ENCODE measurements around the gene HAS3. TPM values are rescaled to one million over a fixed set of nuclear protein-coding genes. Genes with fewer than 3 reads are reported as not detected.

HAS3 gene
- total and polyA plus RNA-seq, 2 donors (not counting 3 experiments of a cell fraction or from before 2014, with no cell fraction given) = 1.5 to 1.8 TPM

DNA sequence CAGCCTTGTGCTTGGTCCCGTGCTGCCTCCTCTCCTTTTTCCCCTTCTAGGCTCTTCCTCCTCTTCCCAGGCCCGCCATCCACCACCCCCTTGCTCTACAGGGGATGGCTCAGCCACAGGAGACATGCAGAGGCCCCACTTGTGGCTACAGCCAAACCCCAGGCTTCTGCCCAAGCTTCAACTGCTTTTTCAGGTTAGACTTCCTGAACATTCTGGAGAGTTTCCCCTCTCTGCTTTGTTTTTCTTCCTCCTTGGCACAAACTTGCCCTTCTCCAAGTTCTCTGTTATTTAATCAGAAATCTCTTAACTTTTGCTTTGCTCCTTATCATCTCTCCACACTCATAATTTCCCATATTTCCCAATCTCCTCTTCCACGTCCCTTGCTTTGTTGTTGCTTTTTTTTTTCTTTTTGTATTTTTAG lies 18.3 kb upstream of the HAS3 start:
- Histone ChIP-seq H3K79me2 (ENCODE audit: control insufficient read depth, insufficient read depth, low read length) (no peaks in the 10 kb centered on the region), H3K27ac (ENCODE audit: insufficient read depth, low read depth, low read length) (no peak overlapping the region), H3K4me2 (ENCODE audit: insufficient read depth, low read length) (no peak overlapping the region), H3K27me3 (ENCODE audit: control insufficient read depth in 2 of 2, insufficient read depth in 2 of 2, low read length in 2 of 2) (no peaks in the 10 kb centered on the region), H2AFZ (ENCODE audit: low read depth, low read length) (peak overlapping the region; percentile 6), H3K4me3 (replicated peaks in 1 of 3; ENCODE audit: insufficient read depth in 1 of 3, low read depth in 1 of 3, low read length in 3 of 3) (no peak overlapping the region), H3K9ac (replicated peaks; ENCODE audit: extremely low read depth, insufficient read depth, low read length) (no peak overlapping the region), H3K4me1 (ENCODE audit: control insufficient read depth, extremely low read depth, insufficient read depth, low read length) (peaks cover 5% of the 10 kb centered on the region), H3K36me3 (ENCODE audit: control insufficient read depth in 2 of 2, extremely low read depth in 1 of 2, insufficient read depth in 2 of 2, low read length in 2 of 2) (no peaks in the 10 kb centered on the region), H3K9me3 (replicated peaks; ENCODE audit: control insufficient read depth, insufficient read depth, low read length) (no peaks in the 10 kb centered on the region), H4K20me1 (replicated peaks; ENCODE audit: control insufficient read depth, extremely low read depth, insufficient read depth, low read length) (no peaks in the 10 kb centered on the region), H3K9me1 (replicated peaks; ENCODE audit: control insufficient read depth, extremely low read depth, insufficient read depth, low read length) (no peaks in the 10 kb centered on the region)
- TF ChIP-seq POLR2A (IDR thresholded peaks at IDR 0.05; ENCODE audit: low read depth, low read length) (no peak), POLR2AphosphoS5 (IDR thresholded peaks at IDR 0.05; ENCODE audit: insufficient read depth, low read depth, low read length) (no peak), JUN (IDR thresholded peaks at IDR 0.05; ENCODE audit: borderline replicate concordance, insufficient read depth, insufficient read length, low read depth) (no peak), FOS (IDR thresholded peaks at IDR 0.05; ENCODE audit: borderline replicate concordance, insufficient read depth, low read length) (no peak), GATA2 (IDR thresholded peaks at IDR 0.05; ENCODE audit: insufficient read depth, insufficient read length, low read depth, low read length) (no peak), MYC (IDR thresholded peaks at IDR 0.05; ENCODE audit: low read depth, low read length) (no peak), EZH2 (IDR thresholded peaks at IDR 0.05; ENCODE audit: borderline replicate concordance, low read depth, low read length, severe bottlenecking) (no peak)
- TF ChIP-seq, protein P1, sequence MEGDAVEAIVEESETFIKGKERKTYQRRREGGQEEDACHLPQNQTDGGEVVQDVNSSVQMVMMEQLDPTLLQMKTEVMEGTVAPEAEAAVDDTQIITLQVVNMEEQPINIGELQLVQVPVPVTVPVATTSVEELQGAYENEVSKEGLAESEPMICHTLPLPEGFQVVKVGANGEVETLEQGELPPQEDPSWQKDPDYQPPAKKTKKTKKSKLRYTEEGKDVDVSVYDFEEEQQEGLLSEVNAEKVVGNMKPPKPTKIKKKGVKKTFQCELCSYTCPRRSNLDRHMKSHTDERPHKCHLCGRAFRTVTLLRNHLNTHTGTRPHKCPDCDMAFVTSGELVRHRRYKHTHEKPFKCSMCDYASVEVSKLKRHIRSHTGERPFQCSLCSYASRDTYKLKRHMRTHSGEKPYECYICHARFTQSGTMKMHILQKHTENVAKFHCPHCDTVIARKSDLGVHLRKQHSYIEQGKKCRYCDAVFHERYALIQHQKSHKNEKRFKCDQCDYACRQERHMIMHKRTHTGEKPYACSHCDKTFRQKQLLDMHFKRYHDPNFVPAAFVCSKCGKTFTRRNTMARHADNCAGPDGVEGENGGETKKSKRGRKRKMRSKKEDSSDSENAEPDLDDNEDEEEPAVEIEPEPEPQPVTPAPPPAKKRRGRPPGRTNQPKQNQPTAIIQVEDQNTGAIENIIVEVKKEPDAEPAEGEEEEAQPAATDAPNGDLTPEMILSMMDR (IDR thresholded peaks at IDR 0.05; ENCODE audit: extremely low read depth in 1 of 2, insufficient read depth in 1 of 2, low read depth in 1 of 2, low read length in 2 of 2) = no peak
- TF ChIP-seq, protein P2, sequence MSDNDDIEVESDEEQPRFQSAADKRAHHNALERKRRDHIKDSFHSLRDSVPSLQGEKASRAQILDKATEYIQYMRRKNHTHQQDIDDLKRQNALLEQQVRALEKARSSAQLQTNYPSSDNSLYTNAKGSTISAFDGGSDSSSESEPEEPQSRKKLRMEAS (IDR thresholded peaks at IDR 0.05; ENCODE audit: insufficient read depth, insufficient read length) = no peak
- DNase-seq (ENCODE audit: low read depth, low spot score) (peak; percentile 81), FAIRE-seq (peak; percentile 58)
- no TSS peak for BruUV-seq (replicated peaks)
- CTCF ChIA-PET = no interaction called here
- intact Hi-C loops (cut with micrococcal nuclease) (no loop called here), dilution Hi-C loops (cut with MboI; ENCODE audit: extremely low pct_ligation_motif_present, low sequenced_read_pairs) (no loop called here)
- POLR2A ChIA-PET = no interaction called here
